NCI-H2029 treated with DMSO at 0.1 percent for 48 hours (cell line): ENCODE results near the gene TPSAB1.

Experiments used
- DNase-seq: peaks from one replicate; lab custom pipeline; 2025; lab: John Stamatoyannopoulos, UW

Gene TPSAB1

GRCh38 chr16:1285669-1286512 lies 45.4 kb downstream of the TPSAB1 start:
- DNase-seq: no peak

GRCh38 chr16:1286513-1287094 lies 46.1 kb downstream of the TPSAB1 start:
- DNase-seq: no peak

- DNase-seq: no peak
These were observed 47.6 kb downstream of the TPSAB1 start for GRCh38 chr16:1287982-1288670.

GRCh38 chr16:1288813-1289476 lies 48.4 kb downstream of the TPSAB1 start:
- DNase-seq: no peak

GRCh38 chr16:1289477-1289866 lies 49.0 kb downstream of the TPSAB1 start:
- DNase-seq: no peak

- DNase-seq: no peak
These were observed 49.6 kb downstream of the TPSAB1 start for GRCh38 chr16:1290063-1290501.

- DNase-seq: peak; percentile 70
These were observed 50.5 kb downstream of the TPSAB1 start for GRCh38 chr16:1290860-1291575.

GRCh38 chr16:1291576-1291974 lies 51.1 kb downstream of the TPSAB1 start:
- no peak for DNase-seq
